H1 (cell line): Measurements from ENCODE around the gene PDGFD. TPM values are rescaled to one million over a fixed set of nuclear protein-coding genes. Genes with fewer than 3 reads are reported as not detected.

Experiments
- BACH1 ChIP-seq: IDR thresholded peaks from 2 replicates; pipeline ENCODE4 v1.6.1; 2012; ENCODE audit warnings: low read length, improper control_type of control experiment
- CEBPB ChIP-seq: IDR thresholded peaks from 2 replicates; pipeline ENCODE4 v1.6.1; 2012; ENCODE audit warnings: low read depth, low read length
- CHD2 ChIP-seq: IDR thresholded peaks from 2 replicates; pipeline ENCODE4 v1.6.1; 2012; ENCODE audit warnings: low read length, improper control_type of control experiment
- CTCF ChIP-seq, 3 experiments: IDR thresholded peaks; 1 replicate in 2 of 3; 2 replicates in 1 of 3; pipeline versions ENCODE4 v1.5.1 to v1.6.1; 2011; ENCODE audit warnings: low read length in 3 of 3, mild to moderate bottlenecking in 3 of 3, inconsistent platforms in 2 of 3, low read depth in 1 of 3, moderate library complexity in 1 of 3; ENCODE audit not compliant: insufficient read depth in 1 of 3; ENCODE audit errors: control extremely low read depth in 1 of 3
- HDAC2 ChIP-seq, 2 experiments: fragments of 300-600 bp in 1 of 2; sonication (generic) in 1 of 2; IDR thresholded peaks; 2 replicates each; pipeline ENCODE4 v1.6.1; 2011 to 2012; ENCODE audit warnings: low read depth in 2 of 2, low read length in 2 of 2, mild to moderate bottlenecking in 2 of 2, moderate library complexity in 2 of 2, borderline replicate concordance in 1 of 2, inconsistent platforms in 1 of 2
- HDAC6 ChIP-seq: IDR thresholded peaks from one replicate; pipeline ENCODE4 v1.7.1; 2012; ENCODE audit warnings: low read depth, mild to moderate bottlenecking, inconsistent platforms, low read length, moderate library complexity
- KDM4A ChIP-seq: IDR thresholded peaks from one replicate; pipeline ENCODE4 v1.7.1; 2012; ENCODE audit warnings: low read depth, mild to moderate bottlenecking, moderate library complexity, low read length, inconsistent platforms; ENCODE audit not compliant: severe bottlenecking
- NANOG ChIP-seq: IDR thresholded peaks from 2 replicates; pipeline ENCODE4 v1.6.1; 2011; ENCODE audit warnings: low read length, low read depth, mild to moderate bottlenecking, inconsistent platforms; ENCODE audit not compliant: insufficient read depth, poor library complexity, severe bottlenecking
- polyA plus RNA-seq, 7 experiments: library from polyadenylated mRNA; depleted of rRNA in 3 of 7; stranded (reverse) in 5 of 7; unstranded in 2 of 7; fragments of >200 nt in 5 of 7; fragments of 200-250 nt in 2 of 7; gene quantifications; 1 replicate in 5 of 7; 2 replicates in 1 of 7; 4 replicates in 1 of 7; pipeline versions ENCODE4 v1.2.1 to v1.2.3, GENCODE V29; 2011 to 2013; ENCODE audit warnings: missing spikeins in 2 of 7, mixed read lengths in 2 of 7
- total RNA-seq: library from RNA; stranded (reverse); fragmentation: NEBNext Ultra II Directional; extraction: Animal tissue kit (Norgen Biotek cat#: 25700); gene quantifications from 2 replicates; pipeline ENCODE4 v1.2.1, GENCODE V29; 2021
- TF ChIP-seq, protein P1 (sequence below): fragments of 300-600 bp; sonication (generic); IDR thresholded peaks from 2 replicates; pipeline ENCODE4 v1.7.1; 2012; ENCODE audit warnings: low read length, moderate library complexity, mild to moderate bottlenecking, inconsistent platforms; ENCODE audit not compliant: insufficient replicate concordance

PDGFD gene
- total and polyA plus RNA-seq, 2 of the 8 experiments (the other 6 are each of a cell fraction or from before 2014, with no cell fraction given): 1.1 to 3.9 TPM

DNA sequence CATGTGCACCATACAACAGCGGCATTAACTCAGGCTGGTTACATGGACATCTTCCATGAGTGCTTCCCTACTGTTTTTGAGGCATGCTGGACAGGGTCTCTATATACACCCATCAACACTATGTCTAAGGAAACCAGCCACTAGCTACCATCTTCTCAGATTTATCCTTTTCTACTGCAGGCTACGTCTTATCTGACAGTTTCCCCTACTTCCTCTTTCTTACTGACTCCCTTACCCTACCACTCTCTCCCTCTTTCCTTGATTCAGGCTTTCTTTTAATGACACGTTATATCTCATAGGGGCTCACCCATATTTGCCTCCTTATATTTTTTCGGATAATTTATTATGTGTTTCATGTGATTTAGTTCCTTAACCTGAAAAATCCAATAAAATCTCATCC is 85.7 kb downstream of the PDGFD start (continued):
- TF ChIP-seq, protein P1, sequence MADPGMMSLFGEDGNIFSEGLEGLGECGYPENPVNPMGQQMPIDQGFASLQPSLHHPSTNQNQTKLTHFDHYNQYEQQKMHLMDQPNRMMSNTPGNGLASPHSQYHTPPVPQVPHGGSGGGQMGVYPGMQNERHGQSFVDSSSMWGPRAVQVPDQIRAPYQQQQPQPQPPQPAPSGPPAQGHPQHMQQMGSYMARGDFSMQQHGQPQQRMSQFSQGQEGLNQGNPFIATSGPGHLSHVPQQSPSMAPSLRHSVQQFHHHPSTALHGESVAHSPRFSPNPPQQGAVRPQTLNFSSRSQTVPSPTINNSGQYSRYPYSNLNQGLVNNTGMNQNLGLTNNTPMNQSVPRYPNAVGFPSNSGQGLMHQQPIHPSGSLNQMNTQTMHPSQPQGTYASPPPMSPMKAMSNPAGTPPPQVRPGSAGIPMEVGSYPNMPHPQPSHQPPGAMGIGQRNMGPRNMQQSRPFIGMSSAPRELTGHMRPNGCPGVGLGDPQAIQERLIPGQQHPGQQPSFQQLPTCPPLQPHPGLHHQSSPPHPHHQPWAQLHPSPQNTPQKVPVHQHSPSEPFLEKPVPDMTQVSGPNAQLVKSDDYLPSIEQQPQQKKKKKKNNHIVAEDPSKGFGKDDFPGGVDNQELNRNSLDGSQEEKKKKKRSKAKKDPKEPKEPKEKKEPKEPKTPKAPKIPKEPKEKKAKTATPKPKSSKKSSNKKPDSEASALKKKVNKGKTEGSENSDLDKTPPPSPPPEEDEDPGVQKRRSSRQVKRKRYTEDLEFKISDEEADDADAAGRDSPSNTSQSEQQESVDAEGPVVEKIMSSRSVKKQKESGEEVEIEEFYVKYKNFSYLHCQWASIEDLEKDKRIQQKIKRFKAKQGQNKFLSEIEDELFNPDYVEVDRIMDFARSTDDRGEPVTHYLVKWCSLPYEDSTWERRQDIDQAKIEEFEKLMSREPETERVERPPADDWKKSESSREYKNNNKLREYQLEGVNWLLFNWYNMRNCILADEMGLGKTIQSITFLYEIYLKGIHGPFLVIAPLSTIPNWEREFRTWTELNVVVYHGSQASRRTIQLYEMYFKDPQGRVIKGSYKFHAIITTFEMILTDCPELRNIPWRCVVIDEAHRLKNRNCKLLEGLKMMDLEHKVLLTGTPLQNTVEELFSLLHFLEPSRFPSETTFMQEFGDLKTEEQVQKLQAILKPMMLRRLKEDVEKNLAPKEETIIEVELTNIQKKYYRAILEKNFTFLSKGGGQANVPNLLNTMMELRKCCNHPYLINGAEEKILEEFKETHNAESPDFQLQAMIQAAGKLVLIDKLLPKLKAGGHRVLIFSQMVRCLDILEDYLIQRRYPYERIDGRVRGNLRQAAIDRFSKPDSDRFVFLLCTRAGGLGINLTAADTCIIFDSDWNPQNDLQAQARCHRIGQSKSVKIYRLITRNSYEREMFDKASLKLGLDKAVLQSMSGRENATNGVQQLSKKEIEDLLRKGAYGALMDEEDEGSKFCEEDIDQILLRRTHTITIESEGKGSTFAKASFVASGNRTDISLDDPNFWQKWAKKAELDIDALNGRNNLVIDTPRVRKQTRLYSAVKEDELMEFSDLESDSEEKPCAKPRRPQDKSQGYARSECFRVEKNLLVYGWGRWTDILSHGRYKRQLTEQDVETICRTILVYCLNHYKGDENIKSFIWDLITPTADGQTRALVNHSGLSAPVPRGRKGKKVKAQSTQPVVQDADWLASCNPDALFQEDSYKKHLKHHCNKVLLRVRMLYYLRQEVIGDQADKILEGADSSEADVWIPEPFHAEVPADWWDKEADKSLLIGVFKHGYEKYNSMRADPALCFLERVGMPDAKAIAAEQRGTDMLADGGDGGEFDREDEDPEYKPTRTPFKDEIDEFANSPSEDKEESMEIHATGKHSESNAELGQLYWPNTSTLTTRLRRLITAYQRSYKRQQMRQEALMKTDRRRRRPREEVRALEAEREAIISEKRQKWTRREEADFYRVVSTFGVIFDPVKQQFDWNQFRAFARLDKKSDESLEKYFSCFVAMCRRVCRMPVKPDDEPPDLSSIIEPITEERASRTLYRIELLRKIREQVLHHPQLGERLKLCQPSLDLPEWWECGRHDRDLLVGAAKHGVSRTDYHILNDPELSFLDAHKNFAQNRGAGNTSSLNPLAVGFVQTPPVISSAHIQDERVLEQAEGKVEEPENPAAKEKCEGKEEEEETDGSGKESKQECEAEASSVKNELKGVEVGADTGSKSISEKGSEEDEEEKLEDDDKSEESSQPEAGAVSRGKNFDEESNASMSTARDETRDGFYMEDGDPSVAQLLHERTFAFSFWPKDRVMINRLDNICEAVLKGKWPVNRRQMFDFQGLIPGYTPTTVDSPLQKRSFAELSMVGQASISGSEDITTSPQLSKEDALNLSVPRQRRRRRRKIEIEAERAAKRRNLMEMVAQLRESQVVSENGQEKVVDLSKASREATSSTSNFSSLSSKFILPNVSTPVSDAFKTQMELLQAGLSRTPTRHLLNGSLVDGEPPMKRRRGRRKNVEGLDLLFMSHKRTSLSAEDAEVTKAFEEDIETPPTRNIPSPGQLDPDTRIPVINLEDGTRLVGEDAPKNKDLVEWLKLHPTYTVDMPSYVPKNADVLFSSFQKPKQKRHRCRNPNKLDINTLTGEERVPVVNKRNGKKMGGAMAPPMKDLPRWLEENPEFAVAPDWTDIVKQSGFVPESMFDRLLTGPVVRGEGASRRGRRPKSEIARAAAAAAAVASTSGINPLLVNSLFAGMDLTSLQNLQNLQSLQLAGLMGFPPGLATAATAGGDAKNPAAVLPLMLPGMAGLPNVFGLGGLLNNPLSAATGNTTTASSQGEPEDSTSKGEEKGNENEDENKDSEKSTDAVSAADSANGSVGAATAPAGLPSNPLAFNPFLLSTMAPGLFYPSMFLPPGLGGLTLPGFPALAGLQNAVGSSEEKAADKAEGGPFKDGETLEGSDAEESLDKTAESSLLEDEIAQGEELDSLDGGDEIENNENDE: no peak
- TF ChIP-seq CTCF (IDR thresholded peaks at IDR 0.05; ENCODE audit: control extremely low read depth in 1 of 3, insufficient read depth in 1 of 3, low read depth in 1 of 3, low read length in 3 of 3) (no peak), KDM4A (no peak), NANOG (no peak), CHD2 (no peak), HDAC6 (no peak), BACH1 (no peak), HDAC2 (IDR thresholded peaks at IDR 0.05; ENCODE audit: borderline replicate concordance in 1 of 2, low read depth in 2 of 2, low read length in 2 of 2) (no peak), CEBPB (no peak)
